SK-N-SH (cell line): ENCODE data around the gene NPFF.

Experiments
- CTCF ChIP-seq: fragments of 200-600 bp; sonication (generic); IDR thresholded peaks from 2 replicates; pipeline ENCODE4 v1.6.1; 2017; ENCODE audit warnings: antibody characterized with exemption, mild to moderate bottlenecking, moderate library complexity
- EZH2phosphoT487 ChIP-seq: fragments of 200-600 bp; sonication (generic); IDR thresholded peaks from 2 replicates; pipeline ENCODE4 v1.6.1; 2017; ENCODE audit warnings: low read depth, mixed run types, mild to moderate bottlenecking, antibody characterized with exemption, moderate library complexity, borderline replicate concordance
- MXI1 ChIP-seq: IDR thresholded peaks from 2 replicates; pipeline ENCODE4 v1.6.1; 2012; ENCODE audit warnings: mild to moderate bottlenecking, low read depth, low read length, improper control_type of control experiment
- NFIC ChIP-seq: IDR thresholded peaks from 2 replicates; pipeline ENCODE4 v1.4.0; 2012; ENCODE audit warnings: borderline replicate concordance
- POLR2AphosphoS5 ChIP-seq: IDR thresholded peaks from 2 replicates; pipeline ENCODE4 v1.6.1; 2012; ENCODE audit warnings: low read depth, low read length
- RAD21 ChIP-seq: IDR thresholded peaks from 2 replicates; pipeline ENCODE4 v1.6.1; 2012; ENCODE audit warnings: mild to moderate bottlenecking, low read length
- REST ChIP-seq: IDR thresholded peaks from 2 replicates; pipeline ENCODE4 v1.6.1; 2012; ENCODE audit warnings: mild to moderate bottlenecking, low read depth, low read length, moderate library complexity
- TAF1 ChIP-seq: IDR thresholded peaks from 2 replicates; pipeline ENCODE4 v1.6.1; 2012; ENCODE audit warnings: low read depth, mild to moderate bottlenecking, low read length, moderate library complexity, borderline replicate concordance
- USF1 ChIP-seq: IDR thresholded peaks from 2 replicates; pipeline ENCODE4 v1.4.0; 2012; ENCODE audit warnings: low read depth, borderline replicate concordance

- TF ChIP-seq CTCF, result no peak
- no peak for TF ChIP-seq REST
- no peak for TF ChIP-seq RAD21
- no peak for TF ChIP-seq EZH2phosphoT487
- no peak for TF ChIP-seq TAF1
- no peak for TF ChIP-seq POLR2AphosphoS5
- TF ChIP-seq MXI1, result no peak
- TF ChIP-seq NFIC, result no peak
- TF ChIP-seq USF1, result no peak
Observed at GRCh38 chr12:53510181-53510812, 3.0 kb upstream of the NPFF start.
